Measurements from ENCODE around the gene EZH2. TPM values are rescaled to one million over a fixed set of nuclear protein-coding genes. Genes with fewer than 3 reads are reported as not detected.
A peak's percentile ranks its signal among the peaks of the same experiment; 100 is the strongest.

Gene EZH2
- polyA plus RNA-seq, 6 donors from 2014 or later = 1.6 to 4.2 (median 3.0) TPM

DNA sequence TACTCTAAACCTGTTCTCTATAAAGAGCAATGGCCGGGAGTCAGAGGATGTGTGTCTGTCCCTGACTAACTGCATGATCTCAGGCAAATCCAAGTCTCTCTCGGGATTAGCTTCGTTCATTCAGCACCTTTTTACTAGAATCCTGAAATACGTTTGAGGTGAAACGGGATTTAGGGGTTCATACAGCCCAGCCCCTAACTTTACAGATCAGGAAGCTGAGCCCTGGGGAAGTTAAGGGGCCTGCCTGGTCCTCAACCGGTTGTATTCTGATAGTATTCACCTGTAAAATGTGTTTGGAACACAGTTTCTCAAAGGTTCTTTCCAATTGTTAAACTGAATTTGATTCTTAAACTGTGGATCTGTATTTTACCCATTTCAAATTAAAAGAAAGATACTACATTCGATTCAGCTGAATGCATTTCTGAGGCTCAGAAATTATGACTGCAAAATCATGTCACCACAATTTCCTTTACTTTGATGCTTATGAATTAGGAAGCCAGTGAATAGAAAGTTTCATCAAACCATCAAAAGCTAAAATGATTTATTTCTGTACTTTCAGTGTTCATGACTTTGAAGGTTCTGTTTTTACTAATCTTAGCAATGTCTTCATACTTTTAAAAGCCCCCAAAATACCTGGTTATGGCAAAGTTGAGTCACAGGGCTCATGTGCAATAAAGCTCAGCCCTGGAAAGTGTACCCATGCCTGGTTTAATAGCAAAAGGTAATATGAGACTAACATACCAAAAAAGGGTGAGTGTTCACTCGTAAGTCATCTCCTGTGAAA lies 28.9 kb upstream of the EZH2 start:
- peaks cover 3 to 29% (median 14%) of the 10 kb centered on the region in 3 donors for H3K4me1 Mint-ChIP-seq
- H3K36me3 Mint-ChIP-seq = no peaks in the 10 kb centered on the region
- peaks cover 0 to 14% (median 13%) of the 10 kb centered on the region in 3 donors for H3K27me3 Mint-ChIP-seq
- no peaks in the 10 kb centered on the region for H3K9me3 Mint-ChIP-seq
- DNase-seq (no peak), ATAC-seq (ENCODE audit: low read depth in 2 of 2) (no peak)
- peak overlapping the region in 1 of 6 donors; percentile 39 for H3K27ac Mint-ChIP-seq
- no peak overlapping the region for H3K4me3 Mint-ChIP-seq

GRCh38 chr7:148912151-148912550 lies 28.1 kb upstream of the EZH2 start:
- DNase-seq = no peak
- ATAC-seq (ENCODE audit: low read depth in 2 of 2) = no peak
- Mint-ChIP-seq H3K4me3 (no peak overlapping the region), H3K36me3 (no peaks in the 10 kb centered on the region), H3K4me1 (peaks cover 3 to 29% (median 14%) of the 10 kb centered on the region in 3 donors), H3K27ac (no peak overlapping the region), H3K9me3 (no peaks in the 10 kb centered on the region), H3K27me3 (peaks cover 0 to 14% (median 13%) of the 10 kb centered on the region in 3 donors)

- Mint-ChIP-seq H3K27ac (no peak overlapping the region), H3K4me1 (peaks cover 3 to 29% (median 14%) of the 10 kb centered on the region in 3 donors), H3K36me3 (no peaks in the 10 kb centered on the region), H3K4me3 (no peak overlapping the region), H3K27me3 (peaks cover 0 to 14% (median 13%) of the 10 kb centered on the region in 3 donors), H3K9me3 (no peaks in the 10 kb centered on the region)
- DNase-seq (no peak), ATAC-seq (ENCODE audit: low read depth in 2 of 2) (no peak)
Observed at GRCh38 chr7:148911626-148912025, 27.5 kb upstream of the EZH2 start.

- Mint-ChIP-seq H3K27ac (peak overlapping the region in 2 of 6 donors; percentile 45 to 70), H3K4me3 (no peak overlapping the region), H3K36me3 (no peaks in the 10 kb centered on the region), H3K27me3 (peaks cover 0 to 14% (median 13%) of the 10 kb centered on the region in 3 donors), H3K9me3 (no peaks in the 10 kb centered on the region), H3K4me1 (peaks cover 0 to 18% (median 6%) of the 10 kb centered on the region in 3 donors)
- no peak for ATAC-seq (ENCODE audit: low read depth in 2 of 2)
- no peak for DNase-seq
Observed at GRCh38 chr7:148909568-148909967, 25.5 kb upstream of the EZH2 start.

DNA sequence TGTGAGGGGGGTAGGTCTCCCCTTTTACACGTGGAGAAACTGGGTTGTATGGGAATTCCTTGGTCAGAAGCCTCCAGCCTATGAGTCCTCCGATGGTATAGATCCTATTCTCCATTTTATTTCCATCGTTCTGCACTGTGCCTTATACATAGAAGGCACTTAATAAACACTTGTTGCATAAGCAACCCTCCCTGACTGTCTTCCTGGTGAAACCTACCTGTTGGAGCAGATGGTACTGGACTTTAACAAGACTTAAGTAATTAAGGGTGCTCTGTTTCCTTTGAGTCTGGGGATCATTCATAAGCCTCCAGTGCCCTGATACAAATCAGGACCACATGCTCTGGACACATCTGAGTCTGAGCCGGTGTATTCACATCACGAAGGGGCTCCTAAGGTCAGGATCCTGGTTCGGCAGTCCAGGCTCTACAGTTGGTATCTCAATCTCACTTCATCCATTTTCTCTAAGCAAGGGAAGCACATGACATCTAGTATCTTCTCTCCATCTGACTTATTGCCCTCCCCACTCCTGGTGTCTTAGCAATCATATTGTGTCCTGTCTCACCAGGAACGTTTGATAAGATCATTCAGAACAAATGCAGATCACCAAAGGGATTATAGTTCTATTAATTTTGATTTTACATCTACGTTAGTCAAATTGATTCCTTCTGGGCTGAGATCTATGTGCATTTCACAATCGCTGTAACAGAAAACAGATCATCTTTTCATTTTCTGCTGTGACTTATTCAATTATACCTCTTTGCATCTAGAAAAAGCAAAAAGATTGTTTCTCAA lies 22.8 kb upstream of the EZH2 start:
- ATAC-seq (ENCODE audit: low read depth in 2 of 2) (no peak), DNase-seq (no peak)
- Mint-ChIP-seq H3K9me3 (no peaks in the 10 kb centered on the region), H3K4me1 (peaks cover 0 to 3% (median 0%) of the 10 kb centered on the region in 3 donors), H3K27ac (no peak overlapping the region), H3K27me3 (peaks cover 0 to 14% (median 13%) of the 10 kb centered on the region in 3 donors), H3K4me3 (no peak overlapping the region), H3K36me3 (no peaks in the 10 kb centered on the region)

- ATAC-seq (ENCODE audit: low read depth in 2 of 2) (no peak), DNase-seq (no peak)
- H3K4me3 Mint-ChIP-seq = no peak overlapping the region
- H3K9me3 Mint-ChIP-seq = no peaks in the 10 kb centered on the region
- H3K27ac Mint-ChIP-seq = no peak overlapping the region
- H3K27me3 Mint-ChIP-seq = peaks cover 0 to 14% (median 13%) of the 10 kb centered on the region in 3 donors
- H3K4me1 Mint-ChIP-seq = no peaks in the 10 kb centered on the region
- H3K36me3 Mint-ChIP-seq = no peaks in the 10 kb centered on the region
Observed at GRCh38 chr7:148905093-148905666, 21.1 kb upstream of the EZH2 start.

DNA sequence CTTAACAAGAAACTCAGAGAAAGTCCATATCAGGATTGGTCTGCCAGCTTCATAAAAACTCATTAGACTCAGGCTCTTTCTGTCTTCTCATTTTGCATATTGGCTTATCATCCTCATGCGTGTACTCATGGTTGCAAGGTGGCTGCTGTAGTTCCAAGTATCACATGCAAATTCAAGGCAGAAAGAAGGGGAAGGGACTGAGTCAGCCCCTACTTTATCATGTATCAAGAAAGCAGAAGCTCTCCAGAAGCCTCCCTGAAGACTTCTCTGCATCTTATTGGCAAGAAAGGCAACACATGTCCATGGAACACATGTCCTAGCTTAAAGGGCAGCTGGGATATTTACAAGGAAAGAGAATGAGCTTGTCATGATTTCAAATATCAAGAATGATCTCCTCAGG lies 19.4 kb upstream of the EZH2 start:
- no peaks in the 10 kb centered on the region for H3K4me1 Mint-ChIP-seq
- H3K4me3 Mint-ChIP-seq = no peak overlapping the region
- H3K27ac Mint-ChIP-seq = peak overlapping the region in 1 of 6 donors; percentile 12
- peaks cover 0 to 5% (median 4%) of the 10 kb centered on the region in 3 donors for H3K27me3 Mint-ChIP-seq
- no peaks in the 10 kb centered on the region for H3K36me3 Mint-ChIP-seq
- DNase-seq = no peak
- ATAC-seq (ENCODE audit: low read depth in 2 of 2) = no peak
- no peaks in the 10 kb centered on the region for H3K9me3 Mint-ChIP-seq

DNA sequence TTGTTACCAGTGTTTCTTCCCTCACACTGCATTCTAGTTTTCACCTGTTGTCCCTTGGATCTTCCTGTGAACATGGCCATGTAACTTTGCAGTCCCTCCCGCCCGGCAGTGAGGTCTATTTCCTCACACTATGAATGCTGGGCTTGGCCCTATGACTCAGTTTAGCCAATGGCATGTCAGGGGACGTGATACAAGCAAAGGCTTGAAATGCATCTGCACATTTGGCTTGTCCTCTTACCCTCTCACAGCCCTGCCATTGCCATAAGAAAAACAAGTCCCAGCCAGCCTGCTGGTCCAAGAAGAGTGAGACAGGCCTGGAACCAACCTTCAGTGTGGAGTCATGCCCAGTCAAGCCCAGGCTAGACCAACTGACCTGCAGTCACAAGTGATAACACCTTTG lies 17.1 kb upstream of the EZH2 start:
- Mint-ChIP-seq H3K4me1 (no peaks in the 10 kb centered on the region), H3K4me3 (no peak overlapping the region), H3K27me3 (no peaks in the 10 kb centered on the region), H3K9me3 (no peaks in the 10 kb centered on the region), H3K36me3 (no peaks in the 10 kb centered on the region), H3K27ac (peak overlapping the region in 1 of 6 donors; percentile 74)
- ATAC-seq (ENCODE audit: low read depth in 2 of 2) = no peak
- no peak for DNase-seq

- no peaks in the 10 kb centered on the region for H3K4me1 Mint-ChIP-seq
Observed at GRCh38 chr7:148898845-148899484, 14.9 kb upstream of the EZH2 start.

DNA sequence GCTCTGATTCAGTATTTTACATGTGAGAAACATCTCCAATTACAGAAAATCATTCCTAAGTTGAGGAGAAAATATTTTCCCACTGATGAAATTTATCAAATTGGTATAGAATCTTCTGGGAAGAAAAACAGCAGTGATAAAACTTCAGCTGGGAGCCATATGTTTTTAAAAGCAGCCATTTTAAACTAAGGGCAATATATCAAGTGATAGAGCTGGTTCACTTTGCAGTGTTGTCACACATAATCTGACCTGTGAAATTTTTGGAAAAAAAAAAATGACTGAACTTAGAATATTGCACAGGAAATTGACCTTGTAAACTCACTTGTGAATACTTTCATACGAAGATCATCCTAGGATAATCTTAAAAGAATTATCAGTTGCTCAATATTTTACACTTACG lies 10.5 kb upstream of the EZH2 start:
- ATAC-seq (ENCODE audit: low read depth in 2 of 2) (no peak), DNase-seq (no peak)
- Mint-ChIP-seq H3K4me1 (no peaks in the 10 kb centered on the region), H3K9me3 (no peaks in the 10 kb centered on the region), H3K4me3 (no peak overlapping the region), H3K36me3 (no peaks in the 10 kb centered on the region), H3K27me3 (peaks cover 0 to 7% (median 3%) of the 10 kb centered on the region in 3 donors), H3K27ac (no peak overlapping the region)

More at GRCh38 chr7:148898845-148899484, 14.9 kb upstream of the EZH2 start:
- no peaks in the 10 kb centered on the region for H3K9me3 Mint-ChIP-seq
- peaks cover 0 to under 1% (median 0%) of the 10 kb centered on the region in 3 donors for H3K27me3 Mint-ChIP-seq
- peak overlapping the region in 1 of 6 donors; percentile 1 for H3K27ac Mint-ChIP-seq
- H3K36me3 Mint-ChIP-seq = no peaks in the 10 kb centered on the region
- no peak for DNase-seq
- no peak for ATAC-seq (ENCODE audit: low read depth in 2 of 2)
- no peak overlapping the region for H3K4me3 Mint-ChIP-seq

DNA sequence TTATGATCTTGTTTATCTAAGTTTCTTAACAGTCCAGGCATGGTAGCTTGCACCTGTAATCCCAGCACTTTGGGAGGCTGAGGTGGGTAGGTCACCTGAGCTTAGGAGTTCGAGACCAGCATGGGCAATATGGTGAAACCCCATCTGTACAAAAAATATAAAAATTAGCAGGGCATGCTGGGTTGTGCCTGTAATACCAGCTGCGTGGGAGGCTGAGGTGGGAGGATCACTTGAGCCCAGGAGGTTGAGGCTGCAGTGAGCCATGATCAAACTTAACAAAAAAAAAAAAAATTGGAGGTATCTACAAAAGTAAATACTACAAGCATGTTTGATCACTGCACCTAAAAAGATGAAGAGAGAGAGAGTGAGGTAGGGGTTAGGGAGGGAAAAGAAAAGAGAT lies 9.0 kb upstream of the EZH2 start:
- no peak for DNase-seq
- Mint-ChIP-seq H3K27me3 (peaks cover 0 to 7% (median 3%) of the 10 kb centered on the region in 3 donors), H3K36me3 (no peaks in the 10 kb centered on the region), H3K27ac (peak overlapping the region in 1 of 6 donors; percentile 73), H3K9me3 (no peaks in the 10 kb centered on the region), H3K4me3 (no peak overlapping the region), H3K4me1 (no peaks in the 10 kb centered on the region)
- ATAC-seq (ENCODE audit: low read depth in 2 of 2) = no peak

DNA sequence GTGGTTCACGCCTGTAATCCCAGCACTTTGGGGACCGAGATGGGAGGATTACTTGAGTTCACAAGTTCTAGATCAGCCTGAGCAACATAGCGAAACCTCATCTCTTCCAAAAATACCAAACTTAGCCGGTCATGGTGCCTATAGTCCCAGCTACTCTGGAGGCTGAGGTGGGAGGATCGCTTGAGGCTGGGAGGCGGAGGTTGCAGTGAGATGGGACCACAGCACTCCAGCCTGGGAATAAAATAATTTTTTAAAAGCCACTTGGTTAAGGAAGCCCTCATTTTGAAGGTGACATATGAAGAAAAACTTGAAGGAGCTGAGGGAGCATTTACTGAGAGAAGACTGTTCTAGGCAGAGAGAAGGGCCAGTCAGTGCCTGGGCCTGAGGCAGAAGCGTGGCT lies 4.2 kb upstream of the EZH2 start:
- Mint-ChIP-seq H3K27me3 (peaks cover 0 to under 1% (median 0%) of the 10 kb centered on the region in 3 donors), H3K27ac (peak overlapping the region in 3 of 6 donors; percentile 5 to 90 (median 41)), H3K36me3 (no peaks in the 10 kb centered on the region), H3K9me3 (no peaks in the 10 kb centered on the region), H3K4me1 (peaks cover 0 to 9% (median 5%) of the 10 kb centered on the region in 3 donors), H3K4me3 (peak overlapping the region in 1 of 8 donors; percentile 97)
- DNase-seq (no peak), ATAC-seq (ENCODE audit: low read depth in 2 of 2) (no peak)

DNA sequence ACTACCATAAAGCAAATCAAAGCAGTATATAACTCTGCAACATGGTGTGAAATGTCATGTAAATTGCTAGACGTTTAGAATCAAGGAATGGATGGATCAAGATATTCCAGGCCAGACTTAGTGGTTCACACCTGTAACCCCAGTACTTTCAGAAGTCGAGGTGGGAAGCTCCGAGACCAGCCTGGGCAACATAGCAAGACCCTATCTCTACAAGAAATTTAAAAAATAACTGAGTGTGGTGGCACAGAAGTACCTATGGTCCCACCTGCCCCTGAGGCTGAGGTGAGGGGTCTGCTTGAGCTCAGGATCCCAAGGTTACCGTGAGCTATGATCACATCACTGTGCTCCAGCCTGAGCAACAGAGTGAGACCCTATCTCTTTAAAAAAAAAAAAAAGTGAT lies 2.8 kb upstream of the EZH2 start:
- peaks cover 0 to 10% (median 9%) of the 10 kb centered on the region in 3 donors for H3K4me1 Mint-ChIP-seq
- ATAC-seq (ENCODE audit: low read depth in 2 of 2) = no peak
- H3K36me3 Mint-ChIP-seq = no peaks in the 10 kb centered on the region
- H3K27me3 Mint-ChIP-seq = no peaks in the 10 kb centered on the region
- H3K4me3 Mint-ChIP-seq = peak overlapping the region in 3 of 8 donors; percentile 6 to 97 (median 10)
- no peak for DNase-seq
- peak overlapping the region in 2 of 6 donors; percentile 28 to 36 for H3K27ac Mint-ChIP-seq
- H3K9me3 Mint-ChIP-seq = no peaks in the 10 kb centered on the region
